Measurements from ENCODE around the gene RLF. TPM values are rescaled to one million over a fixed set of nuclear protein-coding genes. Genes with fewer than 3 reads are reported as not detected.
"Not testable (repeated sequence)": the region's sequence is repeated elsewhere in the genome, so short reads cannot be mapped to it uniquely, and the experiment has no call there.

RLF gene
- total RNA-seq, 2 donors from 2014 or later = 16.8 to 21.2 TPM

GRCh38 chr1:40143891-40144575 lies 17.2 kb upstream of the RLF start:
- ATAC-seq (replicated peaks in 1 of 2) = peak; percentile 81 to 83
- Mint-ChIP-seq H3K4me1 (ENCODE audit: low read depth) (peaks cover 8% of the 10 kb centered on the region), H3K36me3 (ENCODE audit: insufficient read depth in 2 of 2) (no peaks in the 10 kb centered on the region), H3K27me3 (ENCODE audit: low read depth) (peaks cover 42% of the 10 kb centered on the region), H3K4me3 (peak overlapping the region in 1 of 2 donors; percentile 19), H3K9me3 (no peaks in the 10 kb centered on the region), H3K27ac (peak overlapping the region; percentile 79)
- DNase-seq = peak; percentile 61 to 66

GRCh38 chr1:40151457-40152079 lies 9.6 kb upstream of the RLF start:
- Mint-ChIP-seq H3K4me3 (no peak overlapping the region), H3K27me3 (ENCODE audit: low read depth) (peaks cover 19% of the 10 kb centered on the region), H3K9me3 (no peaks in the 10 kb centered on the region), H3K4me1 (ENCODE audit: low read depth) (peaks cover 5% of the 10 kb centered on the region), H3K27ac (no peak overlapping the region), H3K36me3 (ENCODE audit: insufficient read depth in 2 of 2) (no peaks in the 10 kb centered on the region)
- peak; percentile 20 to 50 for ATAC-seq (replicated peaks in 1 of 2)
- no peak for DNase-seq

- H3K27ac Mint-ChIP-seq = peak overlapping the region; percentile 35
- no peaks in the 10 kb centered on the region for H3K9me3 Mint-ChIP-seq
- H3K27me3 Mint-ChIP-seq (ENCODE audit: low read depth) = peaks cover 5% of the 10 kb centered on the region
- DNase-seq (peak; percentile 27 to 42), ATAC-seq (replicated peaks in 1 of 2) (peak; percentile 76 to 77)
- no peaks in the 10 kb centered on the region for H3K36me3 Mint-ChIP-seq (ENCODE audit: insufficient read depth in 2 of 2)
- peaks cover 5% of the 10 kb centered on the region for H3K4me1 Mint-ChIP-seq (ENCODE audit: low read depth)
- peak overlapping the region; percentile 59 to 73 for H3K4me3 Mint-ChIP-seq
Measured at GRCh38 chr1:40153073-40153770, 8.0 kb upstream of the RLF start.

- no peak overlapping the region for H3K27ac Mint-ChIP-seq
- no peak overlapping the region for H3K4me3 Mint-ChIP-seq
- DNase-seq = no peak
- no peaks in the 10 kb centered on the region for H3K36me3 Mint-ChIP-seq (ENCODE audit: insufficient read depth in 2 of 2)
- no peaks in the 10 kb centered on the region for H3K9me3 Mint-ChIP-seq
- ATAC-seq (replicated peaks in 1 of 2) = no peak
- H3K27me3 Mint-ChIP-seq (ENCODE audit: low read depth) = peaks cover 5% of the 10 kb centered on the region
- peaks cover 5% of the 10 kb centered on the region for H3K4me1 Mint-ChIP-seq (ENCODE audit: low read depth)
Measured at GRCh38 chr1:40155135-40155534, 6.1 kb upstream of the RLF start.

- H3K27me3 Mint-ChIP-seq (ENCODE audit: low read depth) = peaks cover 5% of the 10 kb centered on the region
- no peaks in the 10 kb centered on the region for H3K36me3 Mint-ChIP-seq (ENCODE audit: insufficient read depth in 2 of 2)
- H3K4me1 Mint-ChIP-seq (ENCODE audit: low read depth) = peaks cover 10% of the 10 kb centered on the region
- H3K9me3 Mint-ChIP-seq = no peaks in the 10 kb centered on the region
- H3K27ac Mint-ChIP-seq = no peak overlapping the region
- H3K4me3 Mint-ChIP-seq = no peak overlapping the region
- DNase-seq (no peak), ATAC-seq (replicated peaks in 1 of 2) (no peak)
Measured at GRCh38 chr1:40155910-40156309, 5.3 kb upstream of the RLF start.

- Mint-ChIP-seq H3K4me1 (ENCODE audit: low read depth) (peaks cover 8% of the 10 kb centered on the region), H3K36me3 (ENCODE audit: insufficient read depth in 2 of 2) (peaks cover 0 to 1% of the 10 kb centered on the region in 2 donors), H3K27ac (peak overlapping the region; percentile 95), H3K4me3 (no peak overlapping the region), H3K9me3 (no peaks in the 10 kb centered on the region), H3K27me3 (ENCODE audit: low read depth) (no peaks in the 10 kb centered on the region)
- DNase-seq (no peak), ATAC-seq (replicated peaks in 1 of 2) (no peak)
Measured at GRCh38 chr1:40160806-40161124, 422 bp upstream of the RLF start.

- no peaks in the 10 kb centered on the region for H3K27me3 Mint-ChIP-seq (ENCODE audit: low read depth)
- peaks cover 0 to 1% of the 10 kb centered on the region in 2 donors for H3K36me3 Mint-ChIP-seq (ENCODE audit: insufficient read depth in 2 of 2)
- H3K4me3 Mint-ChIP-seq = no peak overlapping the region
- ATAC-seq (replicated peaks in 1 of 2) (no peak), DNase-seq (no peak)
- H3K4me1 Mint-ChIP-seq (ENCODE audit: low read depth) = peaks cover 11% of the 10 kb centered on the region
- H3K27ac Mint-ChIP-seq = no peak overlapping the region
- no peaks in the 10 kb centered on the region for H3K9me3 Mint-ChIP-seq
Measured at GRCh38 chr1:40161888-40162397, 756 bp downstream of the RLF start.

- Mint-ChIP-seq H3K9me3 (no peaks in the 10 kb centered on the region), H3K4me1 (ENCODE audit: low read depth) (peaks cover 18% of the 10 kb centered on the region)
- DNase-seq = no peak
Measured at GRCh38 chr1:40162753-40163441, 1.7 kb downstream of the RLF start.

GRCh38 chr1:40167317-40167716 lies 6.1 kb downstream of the RLF start:
- ATAC-seq (replicated peaks in 1 of 2) (no peak), DNase-seq (no peak)
- Mint-ChIP-seq H3K4me3 (no peak overlapping the region), H3K27me3 (ENCODE audit: low read depth) (no peaks in the 10 kb centered on the region), H3K27ac (no peak overlapping the region), H3K36me3 (ENCODE audit: insufficient read depth in 2 of 2) (no peaks in the 10 kb centered on the region), H3K4me1 (ENCODE audit: low read depth) (peaks cover 25% of the 10 kb centered on the region), H3K9me3 (no peaks in the 10 kb centered on the region)

More at GRCh38 chr1:40162753-40163441, 1.7 kb downstream of the RLF start:
- no peaks in the 10 kb centered on the region for H3K27me3 Mint-ChIP-seq (ENCODE audit: low read depth)
- peaks cover 0 to 1% of the 10 kb centered on the region in 2 donors for H3K36me3 Mint-ChIP-seq (ENCODE audit: insufficient read depth in 2 of 2)
- peak in 1 of 2 donors; percentile 30 for ATAC-seq (replicated peaks in 1 of 2)
- no peak overlapping the region for H3K27ac Mint-ChIP-seq
- no peak overlapping the region for H3K4me3 Mint-ChIP-seq

GRCh38 chr1:40171036-40171435 lies 9.8 kb downstream of the RLF start:
- Mint-ChIP-seq H3K27ac (no peak overlapping the region), H3K4me3 (no peak overlapping the region), H3K9me3 (no peaks in the 10 kb centered on the region), H3K36me3 (ENCODE audit: insufficient read depth in 2 of 2) (no peaks in the 10 kb centered on the region), H3K4me1 (ENCODE audit: low read depth) (peaks cover 55% of the 10 kb centered on the region), H3K27me3 (ENCODE audit: low read depth) (no peaks in the 10 kb centered on the region)
- no peak for ATAC-seq (replicated peaks in 1 of 2)
- DNase-seq = no peak

- ATAC-seq (replicated peaks in 1 of 2) = no peak
- H3K4me3 Mint-ChIP-seq = no peak overlapping the region
- no peak for DNase-seq
- no peak overlapping the region for H3K27ac Mint-ChIP-seq
- peaks cover 69% of the 10 kb centered on the region for H3K4me1 Mint-ChIP-seq (ENCODE audit: low read depth)
- H3K9me3 Mint-ChIP-seq = no peaks in the 10 kb centered on the region
- no peaks in the 10 kb centered on the region for H3K27me3 Mint-ChIP-seq (ENCODE audit: low read depth)
- peaks cover 1 to 5% of the 10 kb centered on the region in 2 donors for H3K36me3 Mint-ChIP-seq (ENCODE audit: insufficient read depth in 2 of 2)
Measured at GRCh38 chr1:40174788-40175187, 13.6 kb downstream of the RLF start.

GRCh38 chr1:40176989-40177388 lies 15.8 kb downstream of the RLF start:
- H3K27ac Mint-ChIP-seq; DNase-seq; H3K36me3 Mint-ChIP-seq (ENCODE audit: insufficient read depth in 2 of 2); ATAC-seq (replicated peaks in 1 of 2); H3K9me3 Mint-ChIP-seq; H3K27me3 Mint-ChIP-seq (ENCODE audit: low read depth); H3K4me3 Mint-ChIP-seq: not testable (repeated sequence)
- peaks cover 75% of the 10 kb centered on the region for H3K4me1 Mint-ChIP-seq (ENCODE audit: low read depth)

- Mint-ChIP-seq H3K4me3 (no peak overlapping the region), H3K36me3 (ENCODE audit: insufficient read depth in 2 of 2) (peaks cover 1 to 5% of the 10 kb centered on the region in 2 donors), H3K9me3 (no peaks in the 10 kb centered on the region), H3K27me3 (ENCODE audit: low read depth) (no peaks in the 10 kb centered on the region), H3K4me1 (ENCODE audit: low read depth) (peaks cover 76% of the 10 kb centered on the region), H3K27ac (no peak overlapping the region)
- DNase-seq = no peak
- ATAC-seq (replicated peaks in 1 of 2) = no peak
Measured at GRCh38 chr1:40178200-40178599, 17.0 kb downstream of the RLF start.

Measured in activated T-cell treated with anti-CD3 and anti-CD28 coated beads, Interleukin-2, amount 50 U/mL, for 72 hours (primary cell).